Fibroblast of skin of left biceps (primary cell): ENCODE results near the gene SORL1.
"Not testable (repeated sequence)": the region's sequence is repeated elsewhere in the genome, so short reads cannot be mapped to it uniquely, and the experiment has no call there.

Source experiments
- DNase-seq, 2 experiments: peaks; one replicate each; pipeline ENCODE4 v3.0.0-alpha.2; 2013; ENCODE audit warnings: low read depth in 2 of 2

SORL1 gene, protein sequence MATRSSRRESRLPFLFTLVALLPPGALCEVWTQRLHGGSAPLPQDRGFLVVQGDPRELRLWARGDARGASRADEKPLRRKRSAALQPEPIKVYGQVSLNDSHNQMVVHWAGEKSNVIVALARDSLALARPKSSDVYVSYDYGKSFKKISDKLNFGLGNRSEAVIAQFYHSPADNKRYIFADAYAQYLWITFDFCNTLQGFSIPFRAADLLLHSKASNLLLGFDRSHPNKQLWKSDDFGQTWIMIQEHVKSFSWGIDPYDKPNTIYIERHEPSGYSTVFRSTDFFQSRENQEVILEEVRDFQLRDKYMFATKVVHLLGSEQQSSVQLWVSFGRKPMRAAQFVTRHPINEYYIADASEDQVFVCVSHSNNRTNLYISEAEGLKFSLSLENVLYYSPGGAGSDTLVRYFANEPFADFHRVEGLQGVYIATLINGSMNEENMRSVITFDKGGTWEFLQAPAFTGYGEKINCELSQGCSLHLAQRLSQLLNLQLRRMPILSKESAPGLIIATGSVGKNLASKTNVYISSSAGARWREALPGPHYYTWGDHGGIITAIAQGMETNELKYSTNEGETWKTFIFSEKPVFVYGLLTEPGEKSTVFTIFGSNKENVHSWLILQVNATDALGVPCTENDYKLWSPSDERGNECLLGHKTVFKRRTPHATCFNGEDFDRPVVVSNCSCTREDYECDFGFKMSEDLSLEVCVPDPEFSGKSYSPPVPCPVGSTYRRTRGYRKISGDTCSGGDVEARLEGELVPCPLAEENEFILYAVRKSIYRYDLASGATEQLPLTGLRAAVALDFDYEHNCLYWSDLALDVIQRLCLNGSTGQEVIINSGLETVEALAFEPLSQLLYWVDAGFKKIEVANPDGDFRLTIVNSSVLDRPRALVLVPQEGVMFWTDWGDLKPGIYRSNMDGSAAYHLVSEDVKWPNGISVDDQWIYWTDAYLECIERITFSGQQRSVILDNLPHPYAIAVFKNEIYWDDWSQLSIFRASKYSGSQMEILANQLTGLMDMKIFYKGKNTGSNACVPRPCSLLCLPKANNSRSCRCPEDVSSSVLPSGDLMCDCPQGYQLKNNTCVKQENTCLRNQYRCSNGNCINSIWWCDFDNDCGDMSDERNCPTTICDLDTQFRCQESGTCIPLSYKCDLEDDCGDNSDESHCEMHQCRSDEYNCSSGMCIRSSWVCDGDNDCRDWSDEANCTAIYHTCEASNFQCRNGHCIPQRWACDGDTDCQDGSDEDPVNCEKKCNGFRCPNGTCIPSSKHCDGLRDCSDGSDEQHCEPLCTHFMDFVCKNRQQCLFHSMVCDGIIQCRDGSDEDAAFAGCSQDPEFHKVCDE (N-terminal part only)

DNA sequence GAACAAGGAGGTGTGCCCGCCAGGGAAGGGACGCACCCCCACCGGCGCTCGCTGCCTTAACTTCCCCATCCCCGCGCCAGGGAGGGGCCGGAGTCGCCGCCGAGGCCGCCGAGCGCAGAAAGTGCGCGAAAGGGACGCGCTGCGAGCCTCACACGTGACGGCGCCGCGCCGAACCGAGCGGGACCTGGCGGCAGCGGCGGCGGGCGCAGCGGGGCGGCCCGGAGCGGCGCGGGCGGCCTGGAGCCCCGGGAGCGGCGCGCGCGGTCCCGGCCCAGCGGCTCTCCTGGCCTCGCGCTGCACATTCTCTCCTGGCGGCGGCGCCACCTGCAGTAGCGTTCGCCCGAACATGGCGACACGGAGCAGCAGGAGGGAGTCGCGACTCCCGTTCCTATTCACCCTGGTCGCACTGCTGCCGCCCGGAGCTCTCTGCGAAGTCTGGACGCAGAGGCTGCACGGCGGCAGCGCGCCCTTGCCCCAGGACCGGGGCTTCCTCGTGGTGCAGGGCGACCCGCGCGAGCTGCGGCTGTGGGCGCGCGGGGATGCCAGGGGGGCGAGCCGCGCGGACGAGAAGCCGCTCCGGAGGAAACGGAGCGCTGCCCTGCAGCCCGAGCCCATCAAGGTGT is at the start of gene SORL1:
Gene SORL1 (plus strand): TSS at position 329 of the 623 bp plus-strand sequence. CDS start 18 bp downstream, at position 347.
- no peak for DNase-seq

DNA sequence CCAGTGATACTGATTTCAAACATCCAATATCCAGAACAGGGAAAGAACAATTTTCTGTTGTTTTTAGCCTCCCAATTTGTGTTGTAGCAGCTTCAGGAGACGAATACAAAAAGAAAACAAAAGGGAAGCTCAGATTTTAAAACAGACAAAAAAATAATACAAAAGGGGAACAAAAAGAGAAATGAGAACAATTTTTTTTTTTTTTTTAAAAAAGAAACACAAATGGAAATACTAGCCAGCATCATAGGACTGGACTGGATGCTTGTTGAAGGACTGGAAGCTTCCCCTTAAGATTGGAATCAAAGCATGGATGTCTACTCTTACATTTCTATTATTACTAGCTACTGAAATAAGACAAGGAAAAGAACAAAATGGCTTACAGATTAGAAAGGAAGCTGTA is 46.5 kb upstream of the SORL1 start:
- no peak for DNase-seq

DNA sequence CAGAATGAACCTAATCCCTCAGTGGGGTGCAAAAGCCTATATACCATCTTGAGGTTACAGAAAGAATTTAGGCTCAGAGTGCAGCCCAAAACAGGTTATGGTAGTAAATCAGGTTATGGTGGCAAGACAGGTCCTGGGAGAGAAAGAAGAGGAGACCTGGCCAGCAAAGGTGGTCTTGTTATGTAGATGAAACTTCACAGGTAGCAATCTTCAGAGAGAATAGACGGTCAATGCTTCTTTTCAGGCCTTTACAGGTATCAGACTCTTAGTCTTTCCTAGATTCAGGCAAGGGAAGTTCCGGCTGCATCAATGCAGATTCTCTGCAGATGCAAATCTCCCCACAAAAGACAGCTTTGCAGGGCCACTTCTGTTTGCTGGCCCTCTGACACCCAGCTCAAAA is 45.8 kb upstream of the SORL1 start:
- no peak for DNase-seq

DNA sequence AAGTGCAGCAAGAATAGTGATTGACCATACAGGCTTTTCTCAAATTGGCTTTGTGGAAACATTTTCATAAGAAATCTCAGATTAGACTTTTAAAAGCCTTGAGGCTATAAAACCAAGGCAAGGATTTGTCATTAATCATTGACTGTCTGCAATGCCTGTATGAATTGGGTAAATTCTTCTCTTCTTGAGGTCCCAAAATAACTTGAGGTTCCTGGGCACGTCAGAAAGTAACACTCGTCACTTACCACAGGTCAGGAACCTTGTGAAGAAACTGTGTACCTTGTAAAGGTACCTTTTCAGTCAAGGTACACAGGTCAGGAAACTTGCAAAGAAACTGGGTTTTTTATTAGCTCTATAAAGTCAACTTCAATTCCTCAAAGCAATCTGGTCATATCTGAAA is 43.3 kb upstream of the SORL1 start:
- no peak for DNase-seq

DNA sequence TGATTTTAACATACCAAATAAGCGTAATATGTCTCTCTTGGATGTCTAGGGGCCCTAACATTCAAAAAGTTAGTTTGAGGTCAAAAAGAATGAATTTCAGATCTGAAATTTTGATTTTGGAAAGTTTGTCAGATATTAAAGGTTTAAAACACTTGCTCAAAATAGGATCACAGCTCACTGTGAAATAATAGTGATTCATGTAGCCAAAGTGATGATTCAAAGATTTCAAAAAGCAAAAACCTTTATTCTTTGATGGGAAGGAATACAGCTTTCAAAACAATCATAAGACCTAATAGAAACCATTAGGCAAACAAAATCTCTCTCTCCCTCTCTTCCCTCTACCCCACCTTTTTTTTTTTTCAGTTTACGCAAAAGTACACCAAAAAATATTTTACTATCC is 42.1 kb upstream of the SORL1 start:
- not testable (repeated sequence) for DNase-seq

DNA sequence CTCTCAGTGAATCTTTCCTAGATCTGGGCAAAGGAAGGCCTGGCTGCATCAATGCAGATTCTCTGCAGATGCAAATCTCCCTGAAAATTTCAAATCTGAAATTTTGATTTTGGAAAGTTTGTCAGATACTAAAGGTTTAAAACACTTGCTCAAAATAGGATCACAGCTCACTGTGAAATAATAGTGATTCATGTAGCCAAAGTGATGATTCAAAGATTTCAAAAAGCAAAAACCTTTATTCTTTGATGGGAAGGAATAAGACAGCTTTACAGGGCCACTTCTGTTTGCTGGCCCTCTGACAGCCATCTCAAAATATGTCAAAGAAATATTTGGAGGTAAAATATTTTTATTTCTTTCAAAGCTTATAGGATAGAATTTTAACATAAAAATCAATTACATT is 40.8 kb upstream of the SORL1 start:
- not testable (repeated sequence) for DNase-seq

DNA sequence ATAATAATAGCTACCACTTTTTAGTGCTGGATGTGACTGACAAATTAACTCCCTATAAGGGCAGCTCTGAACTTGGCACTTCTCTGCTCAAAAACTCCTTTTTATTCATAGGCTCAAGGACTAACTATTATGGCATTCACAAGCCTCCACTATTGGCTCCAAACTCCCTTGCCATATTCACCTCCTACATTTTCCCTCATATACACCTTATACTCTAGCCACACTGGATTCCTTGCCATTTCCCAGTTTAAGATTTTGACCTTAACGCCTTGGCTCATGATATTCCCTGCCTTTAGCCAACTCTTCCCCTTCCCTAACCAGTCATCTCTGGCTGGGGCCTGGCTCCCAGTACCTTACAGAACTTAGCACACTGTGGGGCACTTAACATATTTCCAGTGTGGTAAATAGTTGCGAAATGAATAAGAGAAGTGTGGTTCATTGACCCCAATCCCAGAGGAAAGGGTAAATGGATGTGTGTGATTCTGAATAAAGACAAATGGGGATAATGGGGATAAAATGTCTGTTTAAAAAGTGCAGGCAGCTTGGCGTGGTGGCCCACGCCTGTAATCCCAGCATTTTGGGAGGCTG is 40.0 kb upstream of the SORL1 start:
- DNase-seq: peak in 1 of 2 experiments; percentile 4

DNA sequence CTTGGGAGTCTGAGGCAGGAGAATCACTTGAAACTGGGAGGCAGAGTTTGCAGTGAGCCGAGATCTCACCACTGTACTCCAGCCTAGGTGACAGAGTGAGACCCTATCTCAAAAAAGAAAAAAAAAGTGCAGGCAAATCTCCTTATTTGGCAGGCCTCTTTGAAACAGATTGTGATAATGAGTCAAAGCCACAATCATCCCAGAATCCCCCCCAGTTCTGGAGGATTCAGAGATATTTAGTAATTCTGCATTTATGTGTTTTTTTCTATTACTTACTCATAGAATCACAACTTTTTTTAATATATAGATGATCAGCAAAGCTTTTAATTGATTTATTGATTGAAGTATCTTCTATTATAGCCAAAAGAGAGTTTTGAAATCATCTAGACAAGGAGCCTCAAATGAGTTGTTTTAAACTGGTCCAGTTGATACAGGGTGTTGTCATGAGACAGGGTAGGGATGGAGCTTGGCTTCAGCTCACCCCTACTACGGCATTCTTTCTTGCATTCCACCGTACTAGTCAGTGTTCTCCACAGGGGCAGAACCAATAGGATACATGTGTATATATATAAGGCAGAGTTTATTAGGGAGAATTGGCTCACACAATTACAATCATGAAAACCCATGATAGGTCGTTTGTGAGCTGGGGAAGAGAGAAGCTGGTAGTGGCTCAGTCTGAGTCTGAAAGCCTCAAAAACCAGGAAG is 39.3 kb upstream of the SORL1 start:
- peak; percentile 28 to 35 for DNase-seq

DNA sequence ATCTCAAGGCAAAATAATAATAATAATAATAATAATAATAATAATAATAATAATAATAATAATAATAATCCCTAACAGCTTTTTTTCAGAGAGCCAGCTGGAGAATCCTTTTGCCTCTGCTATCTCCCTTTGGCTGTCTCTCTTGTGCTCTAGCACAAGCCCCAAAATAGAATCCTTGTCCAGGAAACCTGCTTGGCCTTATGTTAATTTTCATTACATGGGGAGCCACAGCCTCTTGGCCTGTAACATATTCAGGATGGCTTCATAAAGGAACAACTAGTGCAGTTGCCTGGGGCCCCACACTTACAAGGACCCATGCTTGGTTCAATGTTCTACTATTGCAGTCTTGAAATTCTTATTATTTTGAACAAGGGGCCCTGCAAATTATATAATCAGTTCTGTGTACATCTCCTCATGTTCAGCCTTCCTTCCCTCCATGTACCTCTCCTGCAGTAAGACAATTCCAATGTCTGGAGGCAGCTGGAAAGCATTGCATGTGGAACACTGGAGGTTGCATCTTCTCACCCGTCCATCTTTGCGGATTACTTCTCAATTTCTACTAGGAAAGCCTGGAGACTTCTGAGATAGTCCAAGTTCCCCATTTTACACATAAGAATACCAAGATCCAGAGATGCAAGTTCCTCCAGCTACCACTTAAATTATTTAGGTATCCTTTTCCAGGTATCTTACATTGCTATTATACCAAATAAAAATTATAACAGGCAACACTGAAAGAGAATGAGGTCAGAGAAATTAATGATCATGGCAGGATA is 37.8 kb upstream of the SORL1 start:
- DNase-seq: no peak

DNA sequence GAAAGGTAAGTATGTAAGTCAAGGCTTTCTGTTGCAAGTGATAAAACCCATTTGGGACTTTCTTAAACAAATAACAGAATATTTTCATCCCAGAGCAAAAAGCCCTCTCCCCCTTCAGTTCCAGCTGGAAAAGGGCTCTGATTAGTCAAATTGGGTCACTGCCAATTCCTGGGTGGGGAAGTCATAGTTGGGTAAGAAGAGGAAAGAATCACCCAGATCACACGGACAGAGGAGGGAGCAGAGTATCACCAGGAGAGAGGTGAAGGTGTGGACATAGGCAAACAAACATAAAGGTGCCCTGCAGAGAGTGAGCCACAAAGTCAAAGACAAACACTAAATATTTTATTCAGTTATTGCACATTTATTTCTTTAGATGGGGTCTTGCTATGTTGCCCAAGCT is 36.3 kb upstream of the SORL1 start:
- DNase-seq: peak; percentile 5 to 8

DNA sequence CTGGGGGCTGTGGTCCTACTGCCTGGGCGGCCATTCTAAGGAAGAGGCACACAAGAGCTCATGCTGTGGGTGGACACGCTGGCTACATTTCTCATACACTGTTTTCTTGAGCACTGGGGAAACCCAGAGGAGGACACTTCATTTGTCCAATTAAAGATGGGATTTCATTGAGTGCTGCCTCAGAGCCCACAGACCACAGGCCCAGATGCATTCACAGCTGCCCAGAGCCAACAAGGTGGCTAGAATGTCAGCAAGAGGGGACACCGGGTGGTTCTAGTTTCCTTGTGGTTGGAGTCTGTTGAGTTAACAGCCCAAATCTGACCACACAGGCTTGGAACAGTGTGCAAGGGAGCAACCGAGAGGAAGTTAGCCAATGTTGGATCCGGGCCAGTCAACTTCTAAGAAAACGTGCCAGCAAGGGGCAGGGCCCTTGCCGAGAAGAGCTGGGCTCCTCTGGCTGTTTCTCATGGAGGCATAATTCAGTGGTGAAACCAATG is 35.0 kb upstream of the SORL1 start:
- DNase-seq: peak; percentile 80 to 81

DNA sequence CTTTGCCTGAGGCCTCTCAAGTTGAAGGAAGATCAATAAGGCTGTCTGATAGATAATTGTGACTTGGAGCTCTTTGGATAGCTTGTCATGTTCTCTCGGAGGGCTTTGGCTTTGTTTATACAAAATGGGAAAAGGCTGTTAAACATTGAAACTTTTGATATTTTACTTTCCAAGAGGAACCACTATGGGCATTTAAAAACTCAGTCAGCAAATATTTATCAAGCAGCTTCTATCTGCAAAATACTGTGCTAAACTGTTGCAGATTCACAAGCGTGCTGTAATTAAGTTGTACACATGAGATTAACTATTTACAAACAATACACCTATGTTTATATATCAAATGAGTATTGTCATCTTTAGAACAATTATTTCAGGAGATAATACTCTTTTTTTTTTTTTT is 34.5 kb upstream of the SORL1 start:
- DNase-seq: no peak

DNA sequence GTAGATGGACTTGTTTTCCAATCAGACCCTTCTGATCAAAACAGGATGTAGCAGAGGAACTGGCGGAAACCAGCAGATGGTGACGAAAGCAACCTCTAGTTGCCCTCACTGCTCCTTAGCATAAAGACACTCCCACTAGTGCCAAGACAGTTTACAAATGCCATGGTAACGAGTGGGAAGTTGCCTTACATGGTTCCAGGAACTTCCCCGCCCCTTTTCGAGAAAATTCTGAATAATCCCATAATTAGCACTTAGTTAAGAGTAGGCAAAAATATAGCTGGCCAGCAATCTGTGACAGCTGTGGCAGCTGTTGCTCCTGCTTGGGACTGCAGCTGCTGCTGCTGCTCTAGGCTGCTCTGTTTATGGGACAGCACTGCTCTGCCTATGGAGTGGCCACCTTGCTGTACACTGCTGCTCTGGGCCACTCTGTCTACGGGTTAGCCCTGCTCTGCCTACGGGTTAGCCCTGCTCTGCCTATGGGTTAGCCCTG is 33.4 kb upstream of the SORL1 start:
- DNase-seq: no peak

DNA sequence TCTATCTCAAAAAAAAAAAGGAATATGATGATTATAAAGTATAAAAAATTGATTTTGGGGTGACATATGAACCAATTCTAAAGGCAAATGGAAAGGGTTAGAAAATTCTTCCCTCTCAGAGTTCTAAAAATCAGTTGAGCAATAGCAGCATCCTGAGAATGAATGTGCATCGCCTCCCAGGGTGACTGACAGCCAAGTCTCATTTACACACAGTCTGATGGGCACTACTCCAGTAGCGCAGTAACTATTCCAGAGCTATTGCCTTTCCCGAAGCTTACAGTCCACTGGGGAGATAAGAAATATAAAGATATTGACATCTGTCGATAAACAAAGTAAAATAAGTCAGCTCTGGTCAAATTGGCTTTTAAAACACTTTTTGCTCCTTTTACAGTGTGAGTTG is 32.3 kb upstream of the SORL1 start:
- no peak for DNase-seq

DNA sequence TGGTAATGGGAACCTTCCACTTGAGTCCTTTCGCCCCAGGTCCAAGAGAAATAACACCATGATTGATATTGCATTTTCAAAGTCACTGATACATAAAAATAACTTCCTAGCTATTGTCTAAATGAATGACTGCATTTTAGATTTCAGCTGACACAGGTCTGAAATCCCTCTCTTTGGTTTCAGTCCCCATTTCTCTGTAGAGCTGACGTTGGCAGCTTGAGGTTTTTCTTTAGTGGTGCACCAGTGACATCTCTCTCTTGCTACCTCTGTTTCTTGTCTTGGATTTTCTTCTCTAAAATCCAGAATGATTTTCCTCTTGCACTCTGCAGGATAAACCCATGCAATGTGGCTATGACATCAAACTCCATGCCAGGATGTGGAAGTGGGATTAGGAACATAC is 31.7 kb upstream of the SORL1 start:
- no peak for DNase-seq

DNA sequence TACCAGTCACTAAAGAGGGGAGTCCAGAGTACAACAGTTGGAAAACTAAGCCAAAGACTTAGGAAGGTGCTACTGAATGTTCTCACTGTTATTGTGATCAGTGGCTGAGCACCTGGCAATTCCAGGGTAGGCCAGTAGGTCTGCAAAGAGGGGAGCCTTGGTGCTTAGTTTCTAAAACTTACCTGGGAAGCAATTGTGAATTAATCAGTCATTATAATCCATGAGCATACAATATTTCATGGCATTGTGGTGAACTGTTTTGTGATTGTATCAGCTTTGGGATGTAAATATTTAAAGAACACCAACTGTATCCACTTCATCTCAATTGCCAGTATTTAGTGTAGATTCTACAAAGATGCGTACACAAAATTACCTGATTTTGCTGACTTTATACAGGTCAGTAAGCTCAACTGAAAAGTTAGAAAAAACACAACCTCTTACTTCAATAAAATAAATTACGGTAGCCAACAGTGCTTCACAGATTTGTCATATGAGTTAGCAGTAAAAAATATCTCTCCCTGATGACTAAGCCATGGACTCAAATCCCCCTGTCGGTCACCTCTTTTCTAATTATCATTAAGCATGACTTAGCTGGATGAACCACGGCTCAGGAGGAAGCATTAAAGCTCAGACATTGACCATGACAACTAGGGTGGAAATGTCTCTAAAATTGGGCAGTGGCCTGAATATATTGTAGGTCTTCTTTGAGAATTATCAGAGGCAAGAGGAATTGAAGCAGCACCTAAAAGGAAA is 30.8 kb upstream of the SORL1 start:
- no peak for DNase-seq

DNA sequence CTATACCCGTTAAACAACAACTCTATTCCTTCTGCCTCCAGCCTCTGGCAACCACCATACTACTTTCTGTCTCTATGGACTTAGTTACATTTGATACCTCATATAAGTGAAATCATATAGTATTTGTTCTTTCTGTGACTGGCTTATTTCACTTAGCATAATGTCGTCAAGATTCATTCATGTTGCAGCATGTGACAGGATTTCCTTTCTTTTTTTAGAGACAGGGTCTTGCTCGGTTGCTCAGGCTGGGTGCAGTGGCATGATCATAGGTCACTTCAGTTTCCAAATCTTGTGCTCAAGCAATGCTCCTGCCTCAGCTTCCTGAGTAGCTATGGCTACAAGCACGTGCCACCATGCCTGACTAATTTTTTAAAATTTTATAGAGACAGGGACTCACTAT is 29.4 kb upstream of the SORL1 start:
- no peak for DNase-seq

DNA sequence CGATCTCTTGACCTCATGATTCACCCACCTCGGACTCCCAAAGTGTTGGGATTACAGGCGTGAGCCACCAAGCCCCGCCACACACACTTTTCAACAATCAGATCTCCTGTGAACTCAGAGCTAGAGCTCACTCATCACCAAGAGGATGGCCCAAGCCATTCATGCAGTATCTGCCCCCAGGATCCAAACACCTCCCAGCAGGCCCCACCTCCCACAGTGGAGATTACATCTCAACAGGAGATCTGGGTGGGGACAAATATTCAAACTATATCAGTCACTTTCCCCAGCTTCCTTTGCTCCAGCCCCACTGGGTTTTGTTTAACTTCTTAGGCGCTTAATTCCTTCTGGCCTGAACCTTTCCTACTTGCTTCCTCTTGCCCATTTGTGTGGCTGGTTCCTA is 26.3 kb upstream of the SORL1 start:
- no peak for DNase-seq
